ENCODE measurements around the gene ZNF160.

GRCh38 chr19:53037101-53038097 lies 65.8 kb downstream of the ZNF160 start:
- no peak for TF ChIP-seq ZNF830 (CRISPR knock-in tag; IDR thresholded peaks at IDR 0.05)
- TF ChIP-seq KLF16 (IDR thresholded peaks at IDR 0.05), result no peak
- no peak for TF ChIP-seq ZNF347 (CRISPR knock-in tag; IDR thresholded peaks at IDR 0.05; ENCODE audit: low read depth)
- no peak for TF ChIP-seq CTCF (IDR thresholded peaks at IDR 0.05 in 2 of 3, conservative IDR thresholded peaks at IDR 0.05 in 1 of 3; ENCODE audit: insufficient read depth in 2 of 3, low read depth in 1 of 3, low read length in 3 of 3)

Data from K562 (cell line).